Aorta (tissue), 5 donors: ENCODE measurements around the gene SF3B6. TPM values are rescaled to one million over a fixed set of nuclear protein-coding genes. Genes with fewer than 3 reads are reported as not detected.

ENCODE experiments used
- ATAC-seq: fragments of 200-7000 bp; cut with Tn5 transposase; one replicate; pipeline ENCODE4 v1.9.1; 2022; ENCODE audit warnings: moderate library complexity; ENCODE audit not compliant: low FRiP score
- DNase-seq, 2 donors: peaks; one replicate each; pipeline ENCODE4 v3.0.0-alpha.2; 2020
- H3K27ac ChIP-seq, 2 donors: one replicate each; pipeline ENCODE4 v1.5.1; 2013; ENCODE audit warnings: low read length in 2 of 2, mild to moderate bottlenecking in 2 of 2, moderate library complexity in 2 of 2, control low read depth in 1 of 2, inconsistent platforms in 1 of 2, low read depth in 1 of 2
- H3K27me3 ChIP-seq, 2 donors: one replicate each; pipeline ENCODE4 v1.6.1; 2013; ENCODE audit warnings: control low read depth in 1 of 2, low read length in 1 of 2, mild to moderate bottlenecking in 1 of 2, moderate library complexity in 1 of 2; ENCODE audit not compliant: insufficient read depth in 2 of 2, control insufficient read depth in 1 of 2
- H3K36me3 ChIP-seq, 2 donors: one replicate each; pipeline ENCODE4 v1.6.1; 2013; ENCODE audit warnings: control low read depth in 1 of 2, low read length in 1 of 2, mild to moderate bottlenecking in 1 of 2; ENCODE audit not compliant: insufficient read depth in 2 of 2, control insufficient read depth in 1 of 2
- H3K4me1 ChIP-seq, 2 donors: one replicate each; pipeline ENCODE4 v1.6.1; 2013; ENCODE audit warnings: low read length in 2 of 2, control low read depth in 1 of 2, mild to moderate bottlenecking in 1 of 2, moderate library complexity in 1 of 2; ENCODE audit not compliant: insufficient read depth in 2 of 2, control insufficient read depth in 1 of 2
- H3K4me3 ChIP-seq, 2 donors: one replicate each; pipeline ENCODE4 v1.5.1; 2013; ENCODE audit warnings: low read length in 2 of 2, control low read depth in 1 of 2, mild to moderate bottlenecking in 1 of 2
- H3K9me3 ChIP-seq: one replicate; pipeline ENCODE4 v1.6.1; 2013; ENCODE audit warnings: mild to moderate bottlenecking, low read length; ENCODE audit not compliant: control insufficient read depth
- WGBS, 2 donors: extraction: QIAGEN DNeasy Blood & Tissue Kit; methylation state at CpG; one replicate each; pipeline ENCODE4 v1.1.7; 2013; 5-methylcytosine and 5-hydroxymethylcytosine counted together
- intact Hi-C, 2 donors: fragments of 100-400 bp; cut with DNase I; formaldehyde crosslinking; loops; one replicate each; pipeline versions ENCODE4 v1.14.2 to v1.15.0; 2022
- polyA plus RNA-seq, 2 donors: library from polyadenylated mRNA; stranded (reverse); fragments of 200-250 nt; gene quantifications; one replicate each; pipeline ENCODE4 v1.2.3, GENCODE V29; 2013
- total RNA-seq, 2 donors: library from RNA; stranded (reverse); fragmentation: NEBNext Ultra II Directional; extraction: Animal tissue kit (Norgen Biotek cat#: 25700); gene quantifications; one replicate each; pipeline ENCODE4 v1.2.1, GENCODE V29; 2021
- donor health status: healthy with polysubstance abuse.
- donor health status: Bipolar disorder and iron deficiency.
- donor health status: DM: no; HTN: no; CAD: no.
- donor health status: DM: no; HTN: no; CAD: no.
- donor health status: DM: yes; HTN: yes; CAD: no.

SF3B6 gene
- total and polyA plus RNA-seq, 4 donors, result 54.4 to 158 (median 87.7) TPM

DNA sequence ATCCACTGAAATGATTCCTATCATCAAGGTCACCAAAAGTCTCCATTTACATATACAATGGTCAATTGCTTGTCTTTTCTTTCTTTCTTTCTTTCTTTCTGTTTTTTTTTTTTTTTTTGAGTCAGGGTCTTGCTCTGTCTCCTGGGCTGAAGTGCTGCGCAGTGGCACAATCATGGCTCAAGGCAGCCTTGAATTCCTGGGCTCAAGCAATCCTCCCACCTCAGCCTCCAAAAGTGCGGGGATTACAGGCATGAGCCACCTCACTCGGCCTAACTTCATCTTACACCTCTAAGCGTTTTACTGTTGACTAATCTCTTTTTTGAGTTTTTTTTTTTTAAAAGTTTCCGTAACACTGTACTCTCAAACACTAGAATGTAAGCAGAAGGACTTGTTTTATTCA lies 867 bp downstream of the SF3B6 start:
- Histone ChIP-seq H3K36me3 (peaks cover 2 to 3% of the 10 kb centered on the region in 2 donors), H3K9me3 (no peaks in the 10 kb centered on the region), H3K4me3 (no peak overlapping the region), H3K4me1 (no peaks in the 10 kb centered on the region), H3K27ac (no peak overlapping the region), H3K27me3 (no peaks in the 10 kb centered on the region)
- intact Hi-C loops, result loop anchor here in 1 of 2 donors (5.0 kb wide), 1 partner anchor 148 kb away; the partner anchor contains the start of gene ATAD2B
- WGBS, 2 donors, result 50 to 53% methylated on average over 5 of the region's 5 CpGs
- no peak for DNase-seq
- no peak for ATAC-seq

DNA sequence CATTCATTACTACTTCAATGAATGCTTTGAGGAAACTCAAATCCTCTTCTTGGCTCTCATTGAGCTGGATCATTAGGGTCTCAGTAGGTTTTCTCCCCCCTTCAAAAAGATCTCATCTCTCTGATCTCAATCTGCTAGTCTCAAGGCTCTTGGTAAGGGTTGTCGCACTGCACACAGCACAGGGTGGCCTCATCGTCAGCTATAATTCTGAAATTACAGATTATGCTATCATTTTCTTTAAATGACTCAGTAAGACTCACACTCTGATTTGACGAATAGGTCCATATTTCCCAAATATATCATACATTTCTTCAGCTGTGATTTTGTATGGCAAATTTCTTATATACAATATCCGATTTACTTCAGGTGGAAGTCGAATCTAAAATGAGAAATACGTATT lies 2.3 kb downstream of the SF3B6 start:
- Histone ChIP-seq H3K27me3 (no peaks in the 10 kb centered on the region), H3K4me3 (no peak overlapping the region), H3K9me3 (no peaks in the 10 kb centered on the region), H3K27ac (no peak overlapping the region), H3K4me1 (no peaks in the 10 kb centered on the region), H3K36me3 (peaks cover 3 to 5% of the 10 kb centered on the region in 2 donors)
- ATAC-seq (no peak), DNase-seq (no peak)
- intact Hi-C loops, result no loop called here
- 88% methylated on average over 6 of the region's 6 CpGs for WGBS, 2 donors

DNA sequence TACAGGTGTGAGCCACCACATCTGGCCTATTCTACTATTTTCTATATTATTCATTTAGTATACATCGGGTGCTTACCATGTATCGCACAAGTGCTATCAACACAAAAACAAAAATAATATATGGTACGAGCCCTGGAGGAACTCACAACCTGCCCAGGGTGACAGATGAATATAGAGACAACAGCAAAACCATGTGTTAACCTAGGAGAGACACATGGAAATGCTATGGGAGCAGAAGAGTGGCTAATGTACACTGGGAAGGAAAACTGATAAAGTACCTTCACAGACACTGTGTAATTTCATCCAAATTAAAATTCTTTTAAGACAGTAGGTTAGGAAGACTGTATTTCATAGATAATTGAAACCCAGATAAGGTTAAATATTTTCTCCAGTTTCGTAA lies 3.9 kb downstream of the SF3B6 start:
- DNase-seq (no peak), ATAC-seq (no peak)
- H3K27ac ChIP-seq, result no peak overlapping the region
- no peak overlapping the region for H3K4me3 ChIP-seq
- no peaks in the 10 kb centered on the region for H3K27me3 ChIP-seq
- no peaks in the 10 kb centered on the region for H3K9me3 ChIP-seq
- peaks cover 5% of the 10 kb centered on the region in 2 donors for H3K36me3 ChIP-seq
- no peaks in the 10 kb centered on the region for H3K4me1 ChIP-seq
- intact Hi-C loops, result no loop called here
- 84 to 92% methylated on average over 4 of the region's 4 CpGs for WGBS, 2 donors

DNA sequence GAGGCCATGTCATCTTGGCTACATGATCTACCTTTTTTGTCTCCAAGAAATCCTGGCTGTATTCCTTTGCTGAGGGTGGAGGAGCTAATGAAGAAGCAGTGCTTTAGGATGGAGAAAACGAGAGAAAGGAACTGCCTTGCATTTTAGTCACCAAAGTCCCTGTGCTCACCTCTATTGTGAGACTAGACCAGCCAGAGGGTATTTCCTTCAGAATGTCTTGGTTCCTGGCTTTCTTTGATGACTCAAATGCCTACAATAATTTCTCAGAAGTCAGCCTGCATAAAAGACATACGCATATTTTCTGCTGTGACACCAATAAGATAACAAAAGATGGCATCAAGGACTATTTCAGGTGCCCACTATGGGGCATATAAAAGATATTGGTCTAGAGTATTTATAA lies 10.8 kb downstream of the SF3B6 start:
- Histone ChIP-seq H3K9me3 (no peaks in the 10 kb centered on the region), H3K27me3 (no peaks in the 10 kb centered on the region), H3K27ac (no peak overlapping the region), H3K4me3 (no peak overlapping the region), H3K4me1 (no peaks in the 10 kb centered on the region), H3K36me3 (peaks cover 3 to 5% of the 10 kb centered on the region in 2 donors)
- DNase-seq (no peak), ATAC-seq (no peak)
- intact Hi-C loops, result no loop called here
- WGBS, 2 donors, result 78 to 79% methylated on average over 2 of the region's 2 CpGs

DNA sequence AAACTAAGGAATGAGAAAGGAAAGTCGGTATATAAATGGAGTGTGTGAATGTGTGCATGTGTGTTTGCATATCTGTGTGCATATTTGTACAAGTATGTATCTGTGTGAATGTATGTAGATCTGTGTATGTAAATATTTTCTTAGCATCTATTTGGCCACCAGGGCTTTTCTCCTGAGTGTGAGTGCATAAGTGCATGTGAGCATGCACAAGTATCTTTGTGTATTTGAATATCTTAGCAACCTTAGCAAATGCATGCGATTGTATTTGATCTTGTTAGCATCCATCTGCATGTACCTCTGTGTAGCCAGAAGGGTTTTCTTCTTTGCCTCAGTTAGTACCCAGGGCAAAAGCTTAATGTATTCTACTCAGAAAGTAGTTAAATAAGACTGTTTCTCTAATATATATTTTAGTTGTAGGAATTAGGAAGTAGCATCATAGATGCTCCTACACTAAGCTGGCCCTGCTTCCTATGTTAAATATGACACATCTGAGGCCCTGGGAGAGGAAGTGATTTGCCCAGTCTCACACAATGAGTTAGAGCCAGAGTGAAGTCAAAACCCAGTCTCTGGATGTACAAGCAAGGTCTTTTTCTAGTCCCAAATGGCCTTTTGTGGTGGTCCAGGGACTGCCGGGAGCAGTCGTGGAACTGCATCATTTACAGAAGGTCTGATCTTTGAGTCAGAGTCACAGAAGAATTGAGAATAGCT lies 17.4 kb downstream of the SF3B6 start:
- Histone ChIP-seq H3K4me1 (no peaks in the 10 kb centered on the region), H3K36me3 (no peaks in the 10 kb centered on the region), H3K27me3 (no peaks in the 10 kb centered on the region), H3K4me3 (no peak overlapping the region), H3K27ac (no peak overlapping the region), H3K9me3 (no peaks in the 10 kb centered on the region)
- ATAC-seq, result no peak
- intact Hi-C loops, result no loop called here
- WGBS, 2 donors, result 86 to 89% methylated on average over 4 of the region's 4 CpGs
- no peak for DNase-seq

DNA sequence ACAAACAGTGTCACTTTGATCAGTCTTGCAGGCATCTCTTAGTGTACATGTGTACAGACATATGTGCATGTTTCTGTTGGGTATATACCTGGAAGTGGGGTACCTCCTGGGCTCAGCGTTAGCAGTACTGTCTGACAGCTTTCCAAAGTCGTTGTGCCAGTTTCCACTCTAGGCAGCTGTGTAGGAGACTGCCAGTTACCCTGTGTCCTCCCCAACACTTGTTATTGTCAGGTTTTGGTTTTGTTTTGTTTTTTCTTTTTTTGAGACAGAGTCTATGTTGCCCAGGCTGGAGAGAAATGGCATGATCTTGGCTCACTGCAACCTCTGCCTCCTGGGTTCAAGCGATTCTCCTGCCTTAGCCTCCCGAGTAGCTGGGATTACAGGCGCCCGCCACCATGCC lies 20.4 kb downstream of the SF3B6 start:
- Histone ChIP-seq H3K36me3 (no peaks in the 10 kb centered on the region), H3K4me3 (no peak overlapping the region), H3K27me3 (no peaks in the 10 kb centered on the region), H3K27ac (no peak overlapping the region), H3K4me1 (no peaks in the 10 kb centered on the region), H3K9me3 (no peaks in the 10 kb centered on the region)
- 84 to 92% methylated on average over 6 of the region's 6 CpGs for WGBS, 2 donors
- no peak for DNase-seq
- no peak for ATAC-seq
- intact Hi-C loops, result no loop called here

DNA sequence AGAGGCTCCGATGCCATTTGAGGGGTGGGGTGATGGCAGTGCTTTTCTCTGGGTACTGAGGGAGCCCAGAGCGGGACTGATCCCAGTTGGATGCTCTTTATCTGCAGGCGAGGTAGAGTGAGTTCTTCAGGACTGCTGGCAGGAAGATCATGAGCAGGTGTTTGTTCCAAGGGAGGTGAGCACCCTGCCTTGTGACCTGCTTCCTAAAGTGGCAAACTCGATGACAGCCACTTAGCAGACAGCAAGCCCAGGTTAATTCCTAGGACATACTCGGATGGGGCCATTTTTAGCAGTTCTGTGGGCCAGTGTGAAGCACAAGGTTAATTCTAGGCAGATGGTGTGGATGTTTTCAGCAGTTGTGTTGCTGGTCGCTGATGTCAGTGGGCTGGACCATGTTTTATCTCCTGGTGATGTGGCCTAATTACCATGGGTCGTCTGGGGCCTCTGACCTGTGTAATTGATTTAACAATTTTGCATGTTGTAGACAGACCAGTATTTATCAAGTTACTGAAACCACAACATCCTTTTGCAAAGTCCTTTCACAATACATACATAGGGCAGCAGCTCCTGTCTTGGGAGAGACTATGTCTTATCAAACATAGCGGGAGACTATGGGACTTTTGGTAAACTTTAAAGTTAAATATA lies 21.6 kb downstream of the SF3B6 start:
- Histone ChIP-seq H3K4me1 (no peaks in the 10 kb centered on the region), H3K4me3 (no peak overlapping the region), H3K27ac (no peak overlapping the region), H3K27me3 (no peaks in the 10 kb centered on the region), H3K9me3 (no peaks in the 10 kb centered on the region), H3K36me3 (no peaks in the 10 kb centered on the region)
- DNase-seq (no peak), ATAC-seq (no peak)
- intact Hi-C loops, result no loop called here
- 81 to 83% methylated on average over 8 of the region's 8 CpGs for WGBS, 2 donors

DNA sequence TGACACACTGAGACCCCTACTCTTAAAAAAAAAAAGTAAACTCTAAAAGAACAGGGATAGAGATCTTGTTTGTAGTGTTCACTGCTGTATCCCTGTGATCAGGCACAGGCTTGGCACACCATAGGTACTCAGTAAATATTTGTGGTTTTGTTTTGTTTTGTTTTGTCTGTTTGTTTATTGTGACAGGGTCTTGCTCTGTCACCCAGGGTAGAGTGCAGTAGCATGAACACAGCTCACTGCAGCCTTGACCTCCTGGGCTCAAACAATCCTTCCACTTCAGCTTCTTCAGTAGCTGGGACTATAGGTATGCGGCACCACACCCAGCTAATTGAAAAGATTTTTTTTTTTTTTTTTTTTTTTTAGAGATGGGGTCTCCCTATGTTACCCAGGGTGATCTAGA lies 23.2 kb downstream of the SF3B6 start:
- WGBS, 2 donors, result 100% methylated on average over 1 of the region's 1 CpG
- no peaks in the 10 kb centered on the region for H3K27me3 ChIP-seq

DNA sequence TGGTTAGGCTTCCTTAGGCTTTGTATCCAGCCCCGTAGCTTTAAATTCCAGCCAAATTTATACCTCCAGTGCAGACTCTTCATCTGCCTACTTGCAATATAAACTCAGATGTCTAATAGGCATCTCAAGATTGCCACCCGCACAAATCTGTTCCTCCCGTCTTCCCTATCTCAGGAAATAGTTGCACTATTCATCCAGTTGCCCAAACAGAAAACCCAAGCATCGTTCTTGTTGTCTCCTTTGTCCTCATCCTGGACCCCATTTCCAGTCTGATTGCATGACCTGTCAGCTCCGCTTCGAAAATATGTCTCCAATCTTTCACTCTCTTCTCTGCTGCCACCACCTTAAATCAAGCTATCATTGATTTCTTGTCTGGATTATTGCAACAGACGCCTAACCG lies 24.3 kb downstream of the SF3B6 start:
- Histone ChIP-seq H3K27me3 (no peaks in the 10 kb centered on the region), H3K27ac (no peak overlapping the region), H3K9me3 (no peaks in the 10 kb centered on the region), H3K36me3 (no peaks in the 10 kb centered on the region), H3K4me3 (no peak overlapping the region), H3K4me1 (no peaks in the 10 kb centered on the region)
- 87 to 89% methylated on average over 8 of the region's 8 CpGs for WGBS, 2 donors
- ATAC-seq (no peak), DNase-seq (no peak)
- intact Hi-C loops, result loop anchor here in 1 of 2 donors (2.0 kb wide), 1 partner anchor 25 kb away; the partner anchor contains the start of gene SF3B6

More for the DNA sequence above, 23.2 kb downstream of the SF3B6 start:
- no peak overlapping the region for H3K4me3 ChIP-seq
- H3K9me3 ChIP-seq, result no peaks in the 10 kb centered on the region
- DNase-seq (no peak), ATAC-seq (no peak)
- intact Hi-C loops, result no loop called here
- H3K36me3 ChIP-seq, result no peaks in the 10 kb centered on the region
- no peaks in the 10 kb centered on the region for H3K4me1 ChIP-seq
- H3K27ac ChIP-seq, result no peak overlapping the region
